Neural cell (in vitro differentiated cells): Measurements from ENCODE around the gene TNNT2. TPM values are rescaled to one million over a fixed set of nuclear protein-coding genes. Genes with fewer than 3 reads are reported as not detected.

ENCODE experiments used
- H2AFZ ChIP-seq: fragments of 200-600, 300-800 bp; sonication (generic), shearing (Covaris generic); 2 replicates; pipeline ENCODE4 v1.6.0; 2014; ENCODE audit warnings: low read depth, mild to moderate bottlenecking, antibody characterized with exemption, low read length, moderate library complexity
- H3F3A ChIP-seq: fragments of 200-600 bp; shearing (Covaris generic); 2 replicates; pipeline ENCODE4 v1.6.1; 2016; ENCODE audit warnings: mild to moderate bottlenecking, moderate library complexity, mixed read lengths, antibody characterized with exemption, low read length; ENCODE audit not compliant: insufficient read depth, poor library complexity, severe bottlenecking
- H3K27ac ChIP-seq: fragments of 200-600, 300-800 bp; sonication (generic), shearing (Covaris generic); 2 replicates; pipeline ENCODE4 v1.5.1; 2014; ENCODE audit warnings: mild to moderate bottlenecking, low read length, moderate library complexity
- H3K27me3 ChIP-seq: fragments of 300-800, 200-600 bp; sonication (generic), shearing (Covaris generic); 2 replicates; pipeline ENCODE4 v1.6.0; 2014; ENCODE audit warnings: mild to moderate bottlenecking, low read depth, low read length, moderate library complexity; ENCODE audit not compliant: insufficient read depth
- H3K36me3 ChIP-seq: fragments of 300-800, 200-600 bp; sonication (generic), shearing (Covaris generic); 2 replicates; pipeline ENCODE4 v1.5.1; 2014; ENCODE audit warnings: mild to moderate bottlenecking, antibody characterized with exemption, low read length, moderate library complexity; ENCODE audit not compliant: insufficient read depth
- H3K4me2 ChIP-seq: fragments of 300-800, 200-600 bp; sonication (generic), shearing (Covaris generic); 2 replicates; pipeline ENCODE4 v1.6.0; 2014; ENCODE audit warnings: mild to moderate bottlenecking, low read length
- H3K4me3 ChIP-seq: fragments of 300-800, 200-600 bp; sonication (generic), shearing (Covaris generic); 2 replicates; pipeline ENCODE4 v1.5.1; 2014; ENCODE audit warnings: mild to moderate bottlenecking, low read length, moderate library complexity
- H3K79me2 ChIP-seq: fragments of 200-600 bp; shearing (Covaris generic); replicated peaks from 2 replicates; pipeline ENCODE4 v1.6.0; 2014; ENCODE audit warnings: mild to moderate bottlenecking, low read length, moderate library complexity; ENCODE audit not compliant: insufficient read depth
- H3K9ac ChIP-seq: fragments of 300-800, 200-600 bp; sonication (generic), shearing (Covaris generic); 2 replicates; pipeline ENCODE4 v1.6.1; 2016; ENCODE audit warnings: mild to moderate bottlenecking, low read length, mixed read lengths
- H3K9me2 ChIP-seq: fragments of 200-600 bp; shearing (Covaris generic); 2 replicates; pipeline ENCODE4 v1.6.1; 2016; ENCODE audit warnings: mild to moderate bottlenecking, low read length, mixed read lengths; ENCODE audit not compliant: insufficient read depth
- H3K9me3 ChIP-seq: fragments of 200-600, 300-800 bp; sonication (generic), shearing (Covaris generic); 2 replicates; pipeline ENCODE4 v1.6.1; 2016; ENCODE audit warnings: mild to moderate bottlenecking, mixed run types, low read length, moderate library complexity, mixed read lengths
- H4K20me1 ChIP-seq: fragments of 200-600 bp; shearing (Covaris generic); 2 replicates; pipeline ENCODE4 v1.6.1; 2016; ENCODE audit warnings: mild to moderate bottlenecking, mixed run types; ENCODE audit not compliant: insufficient read depth
- EP300 ChIP-seq: fragments of 450-650 bp; conservative IDR thresholded peaks from 2 replicates; pipeline ENCODE4 v1.6.1; 2014; ENCODE audit warnings: antibody characterized with exemption, mild to moderate bottlenecking, moderate library complexity; ENCODE audit not compliant: poor library complexity, severe bottlenecking
- POLR2AphosphoS5 ChIP-seq: IDR thresholded peaks from 2 replicates; pipeline ENCODE4 v1.6.1; 2012
- TAF1 ChIP-seq: IDR thresholded peaks from 2 replicates; pipeline ENCODE4 v1.6.1; 2012; ENCODE audit warnings: low read depth
- polyA plus RNA-seq: library from polyadenylated mRNA; depleted of rRNA; stranded (reverse); fragments of >200 nt; gene quantifications from 2 replicates; pipeline ENCODE4 v1.2.3, GENCODE V29; 2014
- TF ChIP-seq, protein P1 (sequence below): IDR thresholded peaks from 2 replicates; pipeline ENCODE4 v1.6.1; 2012; ENCODE audit warnings: borderline replicate concordance

Gene TNNT2
- polyA plus RNA-seq, 1 donor from 2014 or later, result not detected

DNA sequence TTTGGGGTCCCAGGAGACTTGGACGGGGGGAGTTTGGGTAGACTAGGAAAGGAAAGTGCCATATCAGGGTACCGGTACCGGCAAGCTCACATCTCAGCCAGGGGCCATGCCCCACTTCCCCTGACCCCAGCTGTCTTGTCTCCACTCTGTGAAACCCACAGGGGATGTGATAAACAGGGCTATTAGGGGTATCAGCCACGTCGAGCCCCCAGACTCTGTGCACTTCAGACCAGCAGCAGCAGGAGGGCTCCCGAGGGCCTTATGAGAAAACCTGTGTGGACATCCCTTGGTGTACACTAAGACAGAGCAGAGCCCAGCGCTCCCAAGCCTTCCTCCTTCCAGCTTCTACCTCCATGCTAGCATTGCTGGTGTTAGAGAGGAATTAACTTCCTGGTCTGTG, 46.3 kb downstream of the TNNT2 start:
- Histone ChIP-seq H3K27ac (no peak overlapping the region), H3K9me3 (no peaks in the 10 kb centered on the region), H2AFZ (no peak overlapping the region), H3F3A (no peaks in the 10 kb centered on the region), H3K9ac (no peak overlapping the region), H3K4me3 (no peak overlapping the region), H3K36me3 (no peaks in the 10 kb centered on the region), H3K79me2 (no peaks in the 10 kb centered on the region), H3K4me2 (no peak overlapping the region), H4K20me1 (no peaks in the 10 kb centered on the region), H3K9me2 (no peaks in the 10 kb centered on the region), H3K27me3 (no peaks in the 10 kb centered on the region)
- TF ChIP-seq, protein P1, sequence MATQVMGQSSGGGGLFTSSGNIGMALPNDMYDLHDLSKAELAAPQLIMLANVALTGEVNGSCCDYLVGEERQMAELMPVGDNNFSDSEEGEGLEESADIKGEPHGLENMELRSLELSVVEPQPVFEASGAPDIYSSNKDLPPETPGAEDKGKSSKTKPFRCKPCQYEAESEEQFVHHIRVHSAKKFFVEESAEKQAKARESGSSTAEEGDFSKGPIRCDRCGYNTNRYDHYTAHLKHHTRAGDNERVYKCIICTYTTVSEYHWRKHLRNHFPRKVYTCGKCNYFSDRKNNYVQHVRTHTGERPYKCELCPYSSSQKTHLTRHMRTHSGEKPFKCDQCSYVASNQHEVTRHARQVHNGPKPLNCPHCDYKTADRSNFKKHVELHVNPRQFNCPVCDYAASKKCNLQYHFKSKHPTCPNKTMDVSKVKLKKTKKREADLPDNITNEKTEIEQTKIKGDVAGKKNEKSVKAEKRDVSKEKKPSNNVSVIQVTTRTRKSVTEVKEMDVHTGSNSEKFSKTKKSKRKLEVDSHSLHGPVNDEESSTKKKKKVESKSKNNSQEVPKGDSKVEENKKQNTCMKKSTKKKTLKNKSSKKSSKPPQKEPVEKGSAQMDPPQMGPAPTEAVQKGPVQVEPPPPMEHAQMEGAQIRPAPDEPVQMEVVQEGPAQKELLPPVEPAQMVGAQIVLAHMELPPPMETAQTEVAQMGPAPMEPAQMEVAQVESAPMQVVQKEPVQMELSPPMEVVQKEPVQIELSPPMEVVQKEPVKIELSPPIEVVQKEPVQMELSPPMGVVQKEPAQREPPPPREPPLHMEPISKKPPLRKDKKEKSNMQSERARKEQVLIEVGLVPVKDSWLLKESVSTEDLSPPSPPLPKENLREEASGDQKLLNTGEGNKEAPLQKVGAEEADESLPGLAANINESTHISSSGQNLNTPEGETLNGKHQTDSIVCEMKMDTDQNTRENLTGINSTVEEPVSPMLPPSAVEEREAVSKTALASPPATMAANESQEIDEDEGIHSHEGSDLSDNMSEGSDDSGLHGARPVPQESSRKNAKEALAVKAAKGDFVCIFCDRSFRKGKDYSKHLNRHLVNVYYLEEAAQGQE, result no peak

DNA sequence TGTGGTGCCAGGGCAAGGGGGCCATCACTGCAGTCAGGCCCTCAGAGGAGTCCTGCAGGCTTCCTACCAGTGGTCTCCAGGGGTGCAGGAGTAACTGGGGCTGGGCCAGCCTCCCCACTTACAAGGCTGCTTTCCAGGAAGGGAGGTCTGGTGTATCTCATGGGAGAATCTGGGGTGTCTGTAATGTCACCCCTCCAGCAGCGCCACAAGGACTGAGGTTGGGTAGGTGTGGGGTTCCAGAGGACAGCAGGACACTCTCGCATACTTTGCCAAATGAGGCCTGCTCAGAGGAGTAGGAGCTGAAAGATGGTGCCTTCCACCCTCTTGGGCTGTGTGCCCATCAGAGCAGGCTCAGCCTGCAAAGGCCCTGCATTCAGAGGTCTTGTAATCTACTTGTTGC, 46.9 kb downstream of the TNNT2 start:
- Histone ChIP-seq H3K4me2 (no peak overlapping the region), H3F3A (no peaks in the 10 kb centered on the region), H3K79me2 (no peaks in the 10 kb centered on the region), H3K36me3 (no peaks in the 10 kb centered on the region), H3K9me2 (no peaks in the 10 kb centered on the region), H3K9me3 (no peaks in the 10 kb centered on the region), H4K20me1 (no peaks in the 10 kb centered on the region), H3K27me3 (no peaks in the 10 kb centered on the region), H3K27ac (no peak overlapping the region), H3K9ac (no peak overlapping the region), H3K4me3 (no peak overlapping the region), H2AFZ (no peak overlapping the region)
- TF ChIP-seq, protein P1, result no peak
- TF ChIP-seq EP300, result no peak

DNA sequence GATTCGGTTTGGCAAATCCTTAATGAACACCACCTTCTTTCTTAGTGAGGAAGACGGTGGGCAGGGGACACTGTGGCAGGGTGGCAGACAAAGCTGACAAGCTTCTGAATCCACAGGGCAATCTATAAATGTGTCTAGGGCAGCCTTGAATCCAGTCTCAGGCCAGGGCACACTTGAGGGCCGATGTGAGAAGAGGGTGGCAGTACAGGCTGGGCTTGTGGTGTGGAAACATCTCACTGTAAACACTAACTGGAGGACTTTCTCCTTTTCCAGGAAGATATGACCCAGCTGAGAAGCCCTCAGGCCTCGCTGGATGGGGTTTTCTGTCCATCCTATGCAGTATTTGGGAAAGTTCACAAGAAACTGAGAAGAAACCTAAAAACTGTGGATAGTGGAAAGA, 47.7 kb downstream of the TNNT2 start:
- Histone ChIP-seq H3K36me3 (no peaks in the 10 kb centered on the region), H3K79me2 (no peaks in the 10 kb centered on the region), H3F3A (no peaks in the 10 kb centered on the region), H3K27ac (no peak overlapping the region), H3K9ac (no peak overlapping the region), H3K4me2 (no peak overlapping the region), H4K20me1 (no peaks in the 10 kb centered on the region), H3K27me3 (no peaks in the 10 kb centered on the region), H3K9me2 (no peaks in the 10 kb centered on the region), H2AFZ (no peak overlapping the region), H3K9me3 (no peaks in the 10 kb centered on the region), H3K4me3 (no peak overlapping the region)
- TF ChIP-seq POLR2AphosphoS5 (no peak), TAF1 (no peak)
